Kidney (tissue), 14 donors: ENCODE measurements around the gene CT45A9. TPM values are rescaled to one million over a fixed set of nuclear protein-coding genes. Genes with fewer than 3 reads are reported as not detected.
"Not testable (repeated sequence)": the region's sequence is repeated elsewhere in the genome, so short reads cannot be mapped to it uniquely, and the experiment has no call there.

Source experiments
- DNase-seq, 5 donors: peaks; one replicate each; pipeline ENCODE4 v3.0.0-alpha.2; 2013 to 2020
- FAIRE-seq: peaks from 2 replicates; lab custom pipeline; 2012; peaks lifted over from hg19 to GRCh38; lab: Jason Lieb, UNC
- H3K27ac ChIP-seq, 2 donors: one replicate each; pipeline ENCODE4 v1.7.0; 2013; ENCODE audit warnings: low read depth in 2 of 2, low read length in 2 of 2, inconsistent platforms in 1 of 2
- H3K27me3 ChIP-seq: one replicate; pipeline ENCODE4 v1.7.1; 2013; ENCODE audit warnings: low read length, inconsistent platforms; ENCODE audit not compliant: control insufficient read depth, insufficient read depth
- H3K36me3 ChIP-seq, 3 donors: one replicate each; pipeline versions ENCODE4 v1.7.0 to v1.7.1; 2013; ENCODE audit warnings: low read length in 3 of 3, control low read depth in 1 of 3, inconsistent platforms in 1 of 3; ENCODE audit not compliant: insufficient read depth in 3 of 3, control insufficient read depth in 2 of 3
- H3K4me1 ChIP-seq, 3 donors: one replicate each; pipeline versions ENCODE4 v1.7.0 to v1.7.1; 2013; ENCODE audit warnings: low read length in 3 of 3, inconsistent platforms in 1 of 3, low read depth in 1 of 3; ENCODE audit not compliant: control insufficient read depth in 2 of 3, insufficient read depth in 2 of 3
- H3K4me3 ChIP-seq, 3 donors: one replicate each; pipeline versions ENCODE4 v1.7.0 to v1.8.1; 2013; ENCODE audit warnings: low read length in 3 of 3, control low read depth in 1 of 3, inconsistent platforms in 1 of 3
- H3K9ac ChIP-seq, 3 donors: one replicate each; pipeline versions ENCODE4 v1.7.0 to v1.7.1; 2013; ENCODE audit warnings: low read length in 3 of 3, control low read depth in 1 of 3, inconsistent platforms in 1 of 3
- H3K9me3 ChIP-seq, 3 donors: one replicate each; pipeline versions ENCODE4 v1.7.0 to v1.7.1; 2013; ENCODE audit warnings: low read length in 3 of 3, control low read depth in 1 of 3, inconsistent platforms in 1 of 3; ENCODE audit not compliant: control insufficient read depth in 2 of 3, insufficient read depth in 1 of 3
- intact Hi-C: fragments of 100-400 bp; cut with DNase I; formaldehyde crosslinking; loops from one replicate; pipeline ENCODE4 v1.11.1; 2022
- polyA plus RNA-seq: library from polyadenylated mRNA; stranded (reverse); fragments of 350-450 nt; fragmentation: Illumina TruSeq; extraction: RNeasy Lipid Tissue Mini Kit (QIAGEN cat#74804); gene quantifications from one replicate; pipeline ENCODE4 v1.2.3, GENCODE V29; 2014; ENCODE audit warnings: low read depth, low replicate concordance; ENCODE audit not compliant: insufficient read depth
- total RNA-seq: library from RNA; stranded (reverse); fragmentation: NEBNext Ultra II Directional; extraction: Animal tissue kit (Norgen Biotek cat#: 25700); gene quantifications from one replicate; pipeline ENCODE4 v1.2.1, GENCODE V29; 2021
- TF ChIP-seq, protein P1 (sequence below): IDR thresholded peaks from 3 replicates; pipeline ENCODE4 v1.5.1; 2012; ENCODE audit warnings: mild to moderate bottlenecking, moderate library complexity, borderline replicate concordance; ENCODE audit not compliant: insufficient read depth; ENCODE audit errors: extremely low read depth
- donor health status: control.
- donor health status: control.
- donor health status: control.
- donor health status: control.
- donor health status: control.
- donor health status: DM: yes; HTN: yes; CAD: no.
- donor health status: Normal renal cell carcinoma (clear cell type).

The CT45A9 gene
- total and polyA plus RNA-seq, 2 donors from 2014 or later, result not detected

DNA sequence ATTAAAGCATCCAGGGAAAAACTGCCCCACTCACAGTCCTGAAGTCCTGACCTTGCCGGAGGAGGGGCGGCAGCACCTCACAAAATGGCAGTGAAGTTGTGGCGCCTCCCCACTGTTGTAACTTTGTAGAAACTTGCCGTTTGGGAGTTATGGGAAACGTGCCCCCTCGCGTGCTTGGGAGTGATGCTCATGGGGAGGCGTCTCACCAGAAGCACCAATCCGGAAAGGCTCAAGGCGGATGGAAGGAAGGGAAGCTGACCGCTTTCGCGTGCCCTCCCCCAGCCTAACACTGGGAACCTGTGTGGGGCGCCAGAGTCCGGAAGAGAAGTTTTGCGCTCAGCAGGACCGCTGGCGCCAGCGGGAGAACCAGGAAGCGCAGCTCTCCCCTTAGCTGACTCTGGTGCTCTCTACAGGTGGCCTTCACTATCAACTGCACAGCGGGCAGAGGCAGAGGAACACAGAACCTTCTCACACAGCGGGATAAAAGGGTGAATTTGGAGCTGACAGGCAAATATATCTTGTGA lies 21.7 kb upstream of the CT45A9 start, which contains the start of the genes CT45A10 and SAGE1:
Gene CT45A10, minus strand, starts transcription at position 151 of the 524 bp plus-strand sequence. CDS start 8,100 bp downstream, outside the sequence.
Gene SAGE1, plus strand, starts transcription at position 423 of the 524 bp plus-strand sequence. CDS start 2,527 bp downstream, outside the sequence.
- H3K4me3 ChIP-seq, result no peak within 1 kb of the TSS
- H3K27me3 ChIP-seq, result no peaks in the 10 kb centered on the region
- FAIRE-seq, result no peak
- intact Hi-C loops, result no loop called here
- H3K36me3 ChIP-seq, result no peaks in the 10 kb centered on the region
- TF ChIP-seq, protein P1, sequence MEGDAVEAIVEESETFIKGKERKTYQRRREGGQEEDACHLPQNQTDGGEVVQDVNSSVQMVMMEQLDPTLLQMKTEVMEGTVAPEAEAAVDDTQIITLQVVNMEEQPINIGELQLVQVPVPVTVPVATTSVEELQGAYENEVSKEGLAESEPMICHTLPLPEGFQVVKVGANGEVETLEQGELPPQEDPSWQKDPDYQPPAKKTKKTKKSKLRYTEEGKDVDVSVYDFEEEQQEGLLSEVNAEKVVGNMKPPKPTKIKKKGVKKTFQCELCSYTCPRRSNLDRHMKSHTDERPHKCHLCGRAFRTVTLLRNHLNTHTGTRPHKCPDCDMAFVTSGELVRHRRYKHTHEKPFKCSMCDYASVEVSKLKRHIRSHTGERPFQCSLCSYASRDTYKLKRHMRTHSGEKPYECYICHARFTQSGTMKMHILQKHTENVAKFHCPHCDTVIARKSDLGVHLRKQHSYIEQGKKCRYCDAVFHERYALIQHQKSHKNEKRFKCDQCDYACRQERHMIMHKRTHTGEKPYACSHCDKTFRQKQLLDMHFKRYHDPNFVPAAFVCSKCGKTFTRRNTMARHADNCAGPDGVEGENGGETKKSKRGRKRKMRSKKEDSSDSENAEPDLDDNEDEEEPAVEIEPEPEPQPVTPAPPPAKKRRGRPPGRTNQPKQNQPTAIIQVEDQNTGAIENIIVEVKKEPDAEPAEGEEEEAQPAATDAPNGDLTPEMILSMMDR, result no peak
- peak in 1 of 5 donors; percentile 42 for DNase-seq
- H3K4me1 ChIP-seq, result no peaks in the 10 kb centered on the region
- no peak within 1 kb of the TSS for H3K9ac ChIP-seq
- no peak within 1 kb of the TSS for H3K27ac ChIP-seq
- H3K9me3 ChIP-seq, result no peaks in the 10 kb centered on the region

DNA sequence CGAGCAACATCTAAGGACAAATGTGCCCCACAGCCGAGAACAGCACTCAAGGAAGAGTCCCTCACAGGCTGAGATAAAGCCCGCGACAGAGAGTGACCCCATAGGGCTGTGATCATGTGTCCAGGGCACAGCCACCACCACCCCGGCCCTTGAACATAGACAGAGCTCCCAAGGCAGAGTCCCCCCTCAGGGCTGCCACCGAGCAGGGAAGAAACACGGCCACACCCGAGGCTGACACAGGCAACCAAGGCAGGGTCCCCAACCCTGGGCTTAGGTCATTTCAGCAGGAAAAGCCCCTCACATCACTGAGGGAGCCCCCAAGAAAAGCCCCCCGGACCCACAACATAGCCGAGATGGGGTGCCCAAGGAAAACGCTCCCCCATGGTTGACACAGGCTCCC lies 21.2 kb upstream of the CT45A9 start:
- no peak overlapping the region for H3K9ac ChIP-seq
- H3K4me3 ChIP-seq, result no peak overlapping the region
- FAIRE-seq (no peak), DNase-seq (peak in 1 of 5 donors; percentile 45)
- no peaks in the 10 kb centered on the region for H3K36me3 ChIP-seq
- TF ChIP-seq, protein P1, result no peak
- intact Hi-C loops, result no loop called here
- H3K27me3 ChIP-seq, result no peaks in the 10 kb centered on the region
- H3K9me3 ChIP-seq, result no peaks in the 10 kb centered on the region
- H3K27ac ChIP-seq, result no peak overlapping the region
- no peaks in the 10 kb centered on the region for H3K4me1 ChIP-seq

DNA sequence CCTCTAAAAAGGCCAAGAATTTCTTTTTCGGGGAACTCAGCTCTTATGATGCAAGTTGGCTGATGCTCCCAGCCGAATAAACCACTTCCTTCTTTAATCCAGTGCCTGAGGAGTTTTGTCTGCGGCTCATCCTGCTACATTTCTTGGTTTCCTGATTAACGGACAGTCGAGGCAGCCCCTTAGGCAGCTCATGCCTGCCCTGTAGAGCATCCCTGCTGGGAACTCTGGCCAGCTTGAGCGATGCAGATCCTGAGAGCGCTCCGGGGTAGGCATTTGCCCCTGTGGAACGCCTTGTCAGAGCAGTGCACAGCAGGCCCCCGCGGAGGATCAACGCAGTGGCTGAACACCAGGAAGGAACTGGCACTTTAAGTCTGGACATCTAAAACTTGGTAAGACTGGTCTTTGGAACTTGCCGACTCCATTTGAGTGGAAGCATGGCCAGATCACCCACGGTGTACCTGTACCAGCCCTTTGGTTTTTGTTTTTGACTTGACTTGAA lies 18.5 kb upstream of the CT45A9 start:
- no peaks in the 10 kb centered on the region for H3K27me3 ChIP-seq
- H3K36me3 ChIP-seq, result no peaks in the 10 kb centered on the region
- H3K9me3 ChIP-seq, result no peaks in the 10 kb centered on the region
- H3K4me1 ChIP-seq, result no peaks in the 10 kb centered on the region
- TF ChIP-seq, protein P1, result no peak
- DNase-seq (peak in 1 of 5 donors; percentile 49), FAIRE-seq (no peak)
- H3K9ac ChIP-seq, result no peak overlapping the region
- no peak overlapping the region for H3K4me3 ChIP-seq
- intact Hi-C loops, result no loop called here
- no peak overlapping the region for H3K27ac ChIP-seq

DNA sequence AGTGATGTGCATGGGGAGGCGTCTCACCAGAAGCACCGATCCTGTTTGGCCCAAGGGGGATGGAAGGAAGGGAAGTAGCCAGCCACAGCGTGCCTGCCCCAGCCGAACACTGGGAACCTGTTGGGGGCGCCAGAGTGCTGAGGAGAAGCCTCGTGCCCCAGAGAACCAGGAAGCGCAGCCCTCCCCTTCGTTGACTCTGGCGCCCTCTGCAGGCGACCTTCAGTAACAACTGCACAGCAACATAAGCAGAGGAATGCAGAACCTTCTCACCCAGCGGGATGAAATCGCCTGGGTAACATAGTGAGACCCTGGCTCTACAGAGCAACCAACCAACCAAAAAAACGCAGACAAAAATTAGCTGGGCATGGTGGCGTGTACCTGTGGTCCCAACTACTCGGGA lies 17.4 kb upstream of the CT45A9 start:
- H3K9ac ChIP-seq, DNase-seq, H3K36me3 ChIP-seq, H3K27me3 ChIP-seq, H3K9me3 ChIP-seq, H3K4me3 ChIP-seq, H3K4me1 ChIP-seq, FAIRE-seq, H3K27ac ChIP-seq, intact Hi-C loops: not testable (repeated sequence)

DNA sequence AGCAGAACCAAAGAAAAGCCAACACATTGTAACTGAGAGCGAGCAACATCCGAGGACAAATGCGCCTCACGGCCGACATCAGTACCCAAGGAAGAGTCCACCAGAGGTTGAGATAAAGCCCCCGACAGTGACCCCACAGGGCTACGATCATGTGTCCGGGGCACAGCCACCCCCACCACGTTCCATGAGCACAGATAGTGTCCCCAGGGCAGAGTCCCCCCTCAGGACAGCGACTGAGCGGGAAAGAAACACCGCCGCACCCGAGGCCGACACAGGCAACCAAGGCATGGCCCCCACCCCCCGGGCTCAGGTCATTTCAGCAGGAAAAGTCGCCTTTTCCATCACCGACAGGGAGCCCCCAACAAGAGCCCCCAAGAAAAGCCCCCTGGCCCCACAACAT lies 16.6 kb upstream of the CT45A9 start:
- H3K27me3 ChIP-seq, H3K4me3 ChIP-seq, H3K9me3 ChIP-seq, FAIRE-seq, H3K27ac ChIP-seq, intact Hi-C loops, H3K36me3 ChIP-seq, H3K4me1 ChIP-seq, H3K9ac ChIP-seq: not testable (repeated sequence)
- peak in 1 of 5 donors; percentile 30 for DNase-seq

DNA sequence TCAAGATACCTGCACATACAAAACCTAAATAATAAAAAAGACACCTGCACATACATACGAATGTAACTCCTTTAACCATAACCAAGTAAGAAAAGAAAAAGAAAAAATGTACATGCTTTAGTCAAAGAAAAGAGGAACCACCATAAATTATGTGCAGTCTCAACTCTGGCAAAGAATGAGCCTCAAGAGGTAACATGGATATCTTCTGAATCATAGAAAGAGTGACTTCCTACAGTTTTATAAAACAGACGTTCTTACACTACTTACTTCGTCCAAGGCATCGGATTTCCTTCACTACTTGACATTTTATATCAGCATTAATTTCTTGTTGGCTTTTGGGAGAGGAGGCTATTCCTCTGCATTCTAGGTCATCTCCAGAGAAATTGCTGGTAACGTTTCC lies 11.1 kb upstream of the CT45A9 start:
- DNase-seq, H3K9ac ChIP-seq, H3K36me3 ChIP-seq, H3K9me3 ChIP-seq, H3K27ac ChIP-seq, H3K4me3 ChIP-seq, intact Hi-C loops, H3K4me1 ChIP-seq, H3K27me3 ChIP-seq, FAIRE-seq: not testable (repeated sequence)
